GM13976 (cell line): ENCODE measurements around the gene EEF2K.
A peak's percentile ranks its signal among the peaks of the same experiment; 100 is the strongest.

Experiments used
- DNase-seq: peaks from one replicate; pipeline ENCODE4 v3.0.0; 2012; ENCODE audit warnings: low spot score
- CTCF ChIP-seq: IDR thresholded peaks from 2 replicates; pipeline ENCODE4 v1.5.1; 2012; ENCODE audit warnings: borderline replicate concordance, mild to moderate bottlenecking; ENCODE audit not compliant: insufficient read depth; ENCODE audit errors: extremely low read depth, missing control alignments, control extremely low read depth
- in situ Hi-C: fragments of 300-500 bp; cut with MboI; formaldehyde crosslinking; loops from one replicate; pipeline ENCODE4 v1.12.0; 2022; ENCODE audit warnings: low sequenced_read_pairs, mixed read lengths, inconsistent platforms; ENCODE audit not compliant: unreplicated experiment

The EEF2K gene

GRCh38 chr16:22291020-22291419, 84.9 kb downstream of the EEF2K start:
- TF ChIP-seq CTCF: no peak
- no peak for DNase-seq
- in situ Hi-C loops: loop anchor here (5.0 kb wide), 1 partner anchor 94 kb away; no protein-coding TSS in a partner anchor

GRCh38 chr16:22291860-22292318, 85.8 kb downstream of the EEF2K start:
- TF ChIP-seq CTCF: no peak
- DNase-seq: no peak
- in situ Hi-C loops: loop anchor here (5.0 kb wide), 1 partner anchor 95 kb away; no protein-coding TSS in a partner anchor

DNA sequence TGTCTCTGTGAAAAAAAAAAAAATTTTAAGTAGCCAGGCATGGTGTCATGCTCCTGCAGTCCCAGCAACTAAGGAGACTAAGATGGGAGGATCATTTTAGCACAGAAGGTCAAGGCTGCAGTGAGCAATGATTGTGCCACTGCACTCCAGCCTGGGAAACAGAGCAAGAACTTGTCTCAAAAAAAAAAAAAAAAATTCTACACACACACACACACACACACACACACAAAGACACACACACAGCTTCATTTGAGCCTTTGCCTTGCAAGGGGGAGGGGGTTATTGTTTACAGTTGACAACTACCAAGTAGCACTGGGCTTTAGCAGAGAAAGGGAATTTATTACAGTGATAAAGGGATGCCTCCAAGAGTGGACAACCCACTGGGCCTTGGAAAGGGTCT, 86.2 kb downstream of the EEF2K start:
- in situ Hi-C loops: loop anchor here (5.0 kb wide), 1 partner anchor 95 kb away; no protein-coding TSS in a partner anchor

DNA sequence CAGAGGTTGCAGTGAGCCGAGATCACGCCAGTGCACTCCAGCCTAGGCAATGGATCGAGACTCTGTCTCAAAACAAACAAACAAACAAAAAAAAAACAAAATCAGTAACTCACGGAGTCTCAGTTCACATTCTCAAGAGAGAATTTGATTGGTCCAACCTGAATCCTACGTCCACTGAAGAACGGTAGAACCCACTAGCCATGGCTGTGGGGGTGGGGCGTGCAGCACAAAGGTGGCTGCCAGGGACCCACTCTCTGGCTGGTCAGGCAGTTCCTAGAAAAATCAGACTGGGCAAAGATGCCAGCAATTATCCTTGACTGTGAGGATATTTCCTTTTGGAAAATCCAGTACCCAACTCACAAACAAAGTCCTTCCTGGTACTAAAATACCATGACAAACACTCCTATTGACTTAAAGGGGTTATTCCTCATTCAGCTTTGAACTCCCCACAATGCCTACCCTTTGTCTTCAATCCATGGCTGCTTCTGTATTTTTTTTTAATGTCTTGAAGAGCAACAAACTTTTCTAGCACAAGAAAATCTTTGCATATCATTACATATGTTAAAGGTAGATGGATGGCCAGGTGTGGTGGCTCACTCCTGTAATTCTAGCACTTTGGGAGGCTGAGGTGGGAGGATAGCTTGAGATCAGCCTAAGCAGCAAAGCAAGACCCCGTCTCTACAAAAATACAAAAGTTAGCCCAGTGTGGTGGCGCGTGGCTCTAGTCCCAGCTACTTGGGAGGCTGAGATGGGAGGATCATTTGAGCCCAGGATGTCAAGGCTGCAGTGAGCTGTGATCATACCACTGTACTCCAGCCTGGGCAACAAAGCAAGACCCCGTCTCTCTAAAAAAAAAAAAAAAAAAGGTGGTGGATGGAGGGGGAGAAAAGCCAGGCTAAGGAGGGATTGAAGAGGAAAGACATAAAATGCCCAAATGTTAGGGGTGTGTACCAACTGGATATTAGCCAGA, 87.3 kb downstream of the EEF2K start:
- DNase-seq: no peak
- no peak for TF ChIP-seq CTCF
- in situ Hi-C loops: loop anchor here (5.0 kb wide), 1 partner anchor 96 kb away; no protein-coding TSS in a partner anchor

More for the DNA sequence above, 86.2 kb downstream of the EEF2K start:
- TF ChIP-seq CTCF: no peak
- no peak for DNase-seq

GRCh38 chr16:22296225-22297113, 90.4 kb downstream of the EEF2K start:
- TF ChIP-seq CTCF: no peak
- DNase-seq: no peak

GRCh38 chr16:22297114-22297870, 91.2 kb downstream of the EEF2K start, which contains the start of gene POLR3E:
POLR3E (plus strand) TSS chr16:22297409; CDS start chr16:22302969, 5,560 bp downstream.
- in situ Hi-C loops: no loop called here
- TF ChIP-seq CTCF: peak; percentile 99
- peak; percentile 97 for DNase-seq

More at GRCh38 chr16:22296225-22297113, 90.4 kb downstream of the EEF2K start:
- in situ Hi-C loops: no loop called here
